Cardiac septum (tissue), 1 donor: ENCODE measurements around the gene EPB41L1. TPM values are rescaled to one million over a fixed set of nuclear protein-coding genes. Genes with fewer than 3 reads are reported as not detected.

Experiments used
- DNase-seq: peaks from one replicate; pipeline ENCODE4 v3.0.0-alpha.2; 2020; ENCODE audit warnings: low spot score
- intact Hi-C: fragments of 100-400 bp; cut with DNase I; formaldehyde crosslinking; loops from one replicate; pipeline ENCODE4 v1.14.0; 2022
- total RNA-seq: library from RNA; stranded (reverse); fragmentation: NEBNext Ultra II Directional; extraction: Animal tissue kit (Norgen Biotek cat#: 25700); gene quantifications from one replicate; pipeline ENCODE4 v1.2.1, GENCODE V29; 2021
- donor health status: DM: no; HTN: no; CAD: no.

Gene EPB41L1
- total RNA-seq, 1 donor from 2014 or later = 21.8 TPM

DNA sequence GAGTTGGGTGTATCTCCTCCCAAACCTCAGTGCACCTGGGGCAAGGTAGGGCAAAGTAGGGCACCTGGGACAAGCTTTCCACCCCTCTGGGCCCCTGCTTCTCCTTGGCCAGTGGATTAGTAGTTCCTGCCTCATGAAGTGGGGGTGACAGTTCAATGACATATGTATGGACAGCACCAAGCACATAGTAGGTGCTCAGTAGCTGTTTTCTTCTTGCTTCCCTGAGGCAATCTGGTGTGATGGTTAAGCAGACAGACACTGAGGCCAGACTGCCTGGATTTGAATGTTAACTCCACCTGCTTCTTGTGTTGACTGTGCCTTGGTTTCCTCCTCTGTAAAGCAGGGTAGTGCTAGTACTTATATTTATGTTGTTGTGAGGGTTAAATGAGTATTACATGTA, 25.8 kb downstream of the EPB41L1 start:
- intact Hi-C loops = no loop called here
- no peak for DNase-seq

DNA sequence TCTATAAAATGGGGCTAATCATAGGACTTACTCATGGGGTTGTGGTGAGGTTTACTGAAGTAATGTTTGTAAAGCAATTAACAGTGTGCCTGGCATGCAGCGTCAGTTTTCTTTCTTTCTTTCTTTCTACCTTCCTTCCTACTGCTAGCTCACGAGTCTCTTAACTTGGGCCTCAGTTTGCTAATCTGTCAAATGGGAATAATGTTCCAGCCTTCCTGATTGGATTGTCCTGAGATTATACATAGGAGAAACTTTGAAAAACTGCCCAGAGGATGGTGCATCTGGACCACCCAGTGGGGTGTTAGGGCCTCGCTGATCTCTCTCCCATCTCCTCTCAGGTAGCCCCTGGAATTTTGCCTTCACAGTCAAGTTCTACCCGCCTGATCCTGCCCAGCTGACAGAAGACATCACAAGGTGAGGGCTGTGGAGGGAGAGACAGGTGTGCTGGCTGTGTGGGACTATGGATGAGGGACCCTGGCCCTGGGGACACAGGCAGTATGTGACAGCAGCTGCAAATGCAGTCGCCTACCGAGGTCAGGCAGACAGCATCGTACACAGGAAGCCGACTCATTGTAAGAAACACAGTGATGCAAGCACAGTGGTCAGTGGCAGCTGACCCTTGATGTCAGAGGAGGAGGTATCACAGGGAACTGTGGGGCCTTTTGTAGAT, 27.5 kb downstream of the EPB41L1 start:
- no peak for DNase-seq
- intact Hi-C loops = no loop called here

DNA sequence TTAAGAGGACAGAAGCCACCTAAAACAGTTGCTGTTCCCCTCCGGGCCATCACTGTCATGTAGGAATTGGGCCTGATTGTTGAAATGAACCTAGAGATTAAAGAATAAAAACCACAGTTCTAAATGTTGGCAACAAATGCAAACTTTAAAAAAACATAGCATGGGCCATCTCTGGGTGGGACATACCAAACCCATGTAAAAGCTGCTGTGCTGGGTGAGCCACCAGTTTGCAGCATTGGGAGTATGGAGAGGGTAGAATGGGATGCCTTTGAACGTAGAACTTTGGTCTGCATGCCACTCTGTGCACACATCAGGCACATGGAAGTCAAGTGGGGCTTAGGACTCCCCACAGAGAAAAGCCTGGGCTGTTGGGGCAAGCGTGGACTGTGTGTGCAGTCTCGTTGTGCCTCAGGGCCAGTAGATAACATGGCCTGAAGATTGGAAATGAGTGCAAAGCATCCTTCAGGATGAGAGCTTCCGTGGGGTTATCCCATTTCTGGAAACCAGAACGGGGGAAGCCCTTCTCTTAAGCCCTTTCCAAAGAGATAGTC, 28.1 kb downstream of the EPB41L1 start:
- DNase-seq = no peak
- intact Hi-C loops = no loop called here

DNA sequence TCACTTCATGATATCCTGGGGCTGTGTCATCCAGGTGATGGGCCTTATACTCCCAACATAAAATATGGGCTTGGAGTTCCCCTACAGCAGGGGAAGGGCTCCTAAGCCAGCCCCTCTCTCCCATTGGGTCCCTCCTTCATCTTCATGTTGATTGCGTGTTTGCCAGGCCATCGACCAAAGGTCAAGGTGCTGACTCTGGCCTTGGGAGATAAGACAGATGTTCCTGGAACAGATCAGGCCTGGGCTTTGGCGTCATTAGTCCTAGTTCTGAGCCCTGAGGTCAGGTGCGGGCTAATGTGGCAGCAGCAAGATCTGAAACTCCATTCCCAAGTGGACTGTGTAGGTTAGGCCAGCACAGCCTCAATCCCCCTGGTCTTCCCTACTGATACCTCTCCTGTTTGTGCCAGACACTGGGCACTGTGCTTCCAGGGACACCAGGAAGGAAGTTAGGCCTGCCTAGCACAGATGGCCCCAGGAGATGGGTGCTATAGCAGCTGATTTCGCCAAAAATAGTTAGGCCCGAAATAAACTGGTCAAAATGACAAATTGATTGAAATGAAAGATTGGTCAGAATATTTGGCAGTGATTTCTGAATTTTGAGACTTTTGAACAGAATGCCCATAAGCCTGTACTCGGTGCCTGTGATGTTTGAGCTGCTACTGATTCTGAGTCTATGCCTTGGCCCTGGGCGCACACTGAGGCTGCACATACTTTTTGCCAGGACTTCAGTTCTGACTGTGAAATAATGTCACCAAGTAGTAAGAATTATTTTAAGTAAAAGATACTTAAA, 28.8 kb downstream of the EPB41L1 start:
- DNase-seq = no peak
- intact Hi-C loops = no loop called here

DNA sequence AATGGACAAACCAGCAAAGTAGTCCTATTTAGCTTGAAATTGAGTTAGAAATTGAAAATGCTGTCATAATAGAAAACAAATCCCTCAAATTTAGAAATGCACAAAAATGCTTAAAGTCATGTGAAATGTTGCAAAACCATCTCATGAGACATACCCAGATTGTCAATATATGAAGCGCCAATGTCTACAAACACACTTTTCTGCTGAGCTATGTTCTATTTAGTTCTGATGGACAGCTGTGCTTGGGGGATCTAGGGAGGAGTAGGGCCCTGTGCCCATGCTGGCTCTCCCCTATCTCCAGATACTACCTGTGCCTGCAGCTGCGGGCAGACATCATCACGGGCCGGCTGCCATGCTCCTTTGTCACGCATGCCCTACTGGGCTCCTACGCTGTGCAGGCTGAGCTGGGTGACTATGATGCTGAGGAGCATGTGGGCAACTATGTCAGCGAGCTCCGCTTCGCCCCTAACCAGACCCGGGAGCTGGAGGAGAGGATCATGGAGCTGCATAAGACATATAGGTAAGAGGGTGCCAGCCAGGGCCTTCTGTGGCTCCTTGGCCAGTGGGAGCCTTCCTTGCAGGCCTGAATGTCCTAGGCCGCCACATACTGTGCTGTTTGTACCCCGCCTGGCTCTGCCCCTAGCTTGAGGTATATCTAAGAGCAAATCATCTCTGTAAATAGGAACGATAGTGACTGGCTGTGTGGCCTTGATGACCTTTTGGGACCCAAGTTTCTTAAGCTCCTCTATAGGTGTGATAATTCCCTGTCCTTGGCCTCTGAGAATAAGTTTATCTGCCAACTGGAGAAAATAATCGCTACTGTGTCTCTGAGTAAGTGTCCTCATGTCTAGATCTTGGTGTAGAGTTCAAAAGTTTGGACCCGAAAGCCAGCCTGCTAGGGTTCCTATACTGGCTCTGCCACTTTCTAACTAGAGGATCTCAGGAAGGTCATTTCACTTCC, 30.6 kb downstream of the EPB41L1 start:
- no peak for DNase-seq
- intact Hi-C loops = no loop called here

DNA sequence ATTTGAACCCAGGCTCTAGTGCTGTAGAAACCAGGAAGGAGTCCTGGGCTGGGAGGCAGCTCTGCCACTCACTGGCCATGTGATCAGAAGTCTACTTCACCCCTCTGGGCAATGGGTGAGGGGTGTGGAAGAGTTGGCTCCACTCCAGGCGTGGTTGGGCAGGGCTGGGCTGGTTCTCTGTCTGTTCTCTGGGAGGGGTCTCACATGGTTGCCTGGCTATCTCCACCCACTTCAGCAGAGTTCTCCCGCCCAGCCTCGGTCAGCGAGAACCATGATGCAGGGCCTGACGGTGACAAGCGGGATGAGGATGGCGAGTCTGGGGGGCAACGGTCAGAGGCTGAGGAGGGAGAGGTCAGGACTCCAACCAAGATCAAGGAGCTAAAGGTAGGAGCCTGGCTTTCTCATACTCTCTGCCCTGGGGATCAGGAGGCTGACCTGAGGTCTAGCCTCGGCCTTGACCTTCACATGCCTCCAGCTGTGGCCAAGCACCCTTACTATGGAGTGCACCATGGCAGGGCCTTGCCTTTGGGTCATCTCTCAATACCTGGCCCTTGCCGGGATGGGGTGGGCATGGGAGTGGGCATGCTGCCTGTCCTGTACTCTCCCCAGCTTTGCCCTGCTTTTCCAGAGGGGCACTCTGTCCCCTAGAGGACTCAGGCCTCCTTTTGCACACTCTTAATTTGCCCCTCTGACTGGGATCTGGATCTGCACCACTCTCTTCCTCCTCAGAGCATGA, 39.6 kb downstream of the EPB41L1 start:
- intact Hi-C loops = no loop called here
- DNase-seq = no peak

DNA sequence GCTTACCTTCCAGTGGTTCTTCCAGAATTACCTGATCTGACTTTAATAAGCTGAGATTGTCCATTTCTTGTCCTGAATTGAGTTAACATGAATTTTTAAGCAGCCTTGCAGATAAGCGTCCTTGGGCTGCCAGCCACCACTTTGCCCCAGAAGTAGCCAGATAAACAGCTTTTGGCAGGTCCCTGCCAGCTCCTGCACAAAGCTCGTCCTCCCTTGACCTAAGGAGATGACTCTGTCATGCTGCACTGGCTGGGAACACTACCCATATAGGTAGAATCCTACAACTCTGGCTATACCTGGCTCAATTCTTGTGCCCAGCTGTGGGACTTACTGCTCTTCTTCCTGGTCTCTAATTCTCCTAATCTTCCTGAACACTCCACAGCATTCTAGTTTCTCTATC, 42.1 kb downstream of the EPB41L1 start:
- no peak for DNase-seq
- intact Hi-C loops = loop anchor here (5.0 kb wide), 1 partner anchor 54 kb away; no protein-coding TSS in a partner anchor

DNA sequence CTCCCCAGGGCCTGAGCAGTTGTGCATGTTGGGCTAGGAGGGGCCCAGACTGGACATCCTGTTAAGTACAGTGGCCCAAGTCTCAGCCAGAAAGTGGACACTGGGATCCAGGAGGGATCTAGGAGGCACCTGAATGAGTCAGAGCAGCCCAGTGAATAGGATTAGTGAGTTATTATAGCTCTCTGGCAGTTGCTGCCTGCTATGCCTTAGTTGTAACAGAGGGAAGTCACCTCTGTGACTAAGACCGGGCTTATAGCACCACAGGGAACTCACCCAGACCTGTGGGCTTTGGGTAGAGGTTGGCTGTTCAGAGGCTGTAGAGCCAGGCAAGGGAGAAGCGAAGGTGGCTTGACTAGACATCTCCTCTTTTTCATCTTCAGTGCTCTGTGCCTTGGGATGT, 42.7 kb downstream of the EPB41L1 start:
- intact Hi-C loops = loop anchor here (5.0 kb wide), 1 partner anchor 55 kb away; no protein-coding TSS in a partner anchor
- no peak for DNase-seq

DNA sequence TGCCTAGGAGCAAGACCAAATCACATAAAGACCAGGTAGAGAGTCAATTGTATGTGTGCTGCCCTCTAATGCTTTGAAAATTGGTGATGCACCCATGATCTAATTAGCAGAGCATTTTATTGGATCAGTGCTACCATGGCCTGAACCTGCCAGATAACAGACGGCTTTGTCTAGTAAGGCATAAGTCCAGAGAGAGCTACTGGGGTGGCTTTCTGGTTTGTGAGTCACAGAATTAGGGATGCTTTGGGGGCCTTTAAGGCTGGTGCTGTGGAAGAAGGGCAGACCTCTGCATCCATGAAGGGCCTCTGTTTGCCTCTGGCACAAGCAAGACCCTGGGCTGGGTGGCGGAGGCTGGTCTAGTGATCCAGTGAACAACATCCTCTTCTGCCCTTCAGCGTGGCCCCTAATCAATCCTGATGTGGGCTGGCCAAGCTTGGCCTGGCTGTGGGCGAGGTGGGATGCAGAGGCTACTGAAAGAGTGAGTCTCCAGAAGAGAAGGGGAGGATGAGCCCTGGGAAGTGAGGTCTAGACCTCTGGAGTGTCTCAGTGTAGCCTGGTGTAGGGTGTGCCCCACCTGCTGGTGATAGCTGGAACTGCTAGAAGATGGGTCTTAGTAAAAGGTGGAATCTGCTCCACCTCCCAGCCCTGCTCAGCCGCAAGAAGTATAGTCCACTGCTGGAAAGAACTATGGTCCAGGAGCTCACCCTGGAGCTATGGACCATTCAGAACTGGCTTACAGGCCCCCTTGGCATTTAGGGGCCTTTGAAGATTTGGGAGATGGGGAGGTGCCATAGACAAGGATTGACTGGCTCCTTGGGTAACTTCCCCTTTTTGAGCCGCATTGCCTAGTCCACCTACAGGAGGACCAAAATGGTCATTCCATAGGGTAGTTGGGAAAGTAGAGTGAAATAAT, 45.1 kb downstream of the EPB41L1 start:
- intact Hi-C loops = loop anchor here (1.0 to 5.0 kb wide), 4 partner anchors 43 to 243 kb away; no protein-coding TSS in a partner anchor
- DNase-seq = peak; percentile 84

DNA sequence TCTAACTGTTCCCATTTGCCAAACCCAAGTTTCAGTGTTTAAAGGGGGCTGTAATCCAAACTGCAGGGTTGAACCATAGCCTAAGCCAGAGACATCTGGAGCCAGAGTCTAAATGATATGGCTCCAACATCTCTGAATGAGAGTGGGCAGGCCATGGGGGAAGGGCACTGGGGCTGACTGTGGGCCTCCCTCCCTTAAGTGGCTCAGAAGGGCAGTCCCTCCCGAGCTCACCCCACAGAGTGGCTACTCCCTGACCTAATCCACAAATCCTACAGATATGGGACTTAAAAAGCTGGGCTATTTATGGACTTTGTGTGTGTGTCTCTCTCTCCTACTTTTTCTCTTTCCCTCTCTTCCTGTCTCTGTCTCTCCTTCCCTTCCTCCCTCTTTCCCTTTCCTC, 45.9 kb downstream of the EPB41L1 start:
- no peak for DNase-seq
- intact Hi-C loops = loop anchor here (2.0 to 5.0 kb wide), 2 partner anchors 206 to 242 kb away; no protein-coding TSS in a partner anchor

DNA sequence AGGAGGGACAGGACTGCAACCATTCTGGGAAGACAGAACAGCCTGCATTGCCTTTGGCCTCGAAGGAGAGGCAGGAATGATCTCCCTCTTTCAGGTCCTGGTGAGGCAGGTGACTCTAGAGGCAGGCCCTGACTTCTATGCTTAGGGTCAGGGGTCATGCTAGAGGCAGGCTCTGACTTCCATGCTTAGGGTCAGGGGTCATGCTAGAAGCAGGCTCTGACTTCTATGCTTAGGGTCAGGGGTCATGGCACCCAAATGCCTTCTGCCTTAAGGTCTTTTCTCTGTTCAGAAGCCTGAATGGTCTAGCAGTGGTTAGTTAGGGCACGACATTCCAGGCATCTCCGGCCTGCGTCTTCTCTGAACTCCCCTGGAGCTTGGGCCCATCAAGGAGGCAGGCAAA, 46.7 kb downstream of the EPB41L1 start:
- DNase-seq = no peak
- intact Hi-C loops = loop anchor here (2.0 to 5.0 kb wide), 2 partner anchors 206 to 241 kb away; no protein-coding TSS in a partner anchor

DNA sequence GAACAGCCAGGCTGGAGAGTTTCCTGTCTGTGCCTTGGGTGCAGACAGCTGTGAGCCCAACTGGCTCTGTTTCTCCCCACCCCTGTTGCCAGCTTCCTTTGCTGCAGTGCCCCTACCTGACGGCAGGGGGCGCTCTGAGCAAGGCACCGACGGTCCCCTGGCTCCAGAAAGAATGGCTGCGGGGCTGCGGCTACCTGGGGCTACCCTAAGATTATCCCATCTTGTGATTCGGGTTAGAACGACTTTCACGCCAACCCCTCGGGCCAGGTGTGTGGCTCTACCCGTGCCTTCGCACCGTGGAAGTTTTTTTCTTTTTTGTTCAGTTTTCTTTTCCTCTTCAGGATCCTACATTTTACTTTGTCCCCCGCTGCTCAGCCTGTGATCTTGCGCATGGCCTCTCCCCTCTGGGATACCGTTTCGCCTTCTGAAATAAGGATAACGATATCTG, 48.4 kb downstream of the EPB41L1 start:
- intact Hi-C loops = loop anchor here (5.0 kb wide), 1 partner anchor 239 kb away; no protein-coding TSS in a partner anchor
- peak; percentile 88 for DNase-seq

DNA sequence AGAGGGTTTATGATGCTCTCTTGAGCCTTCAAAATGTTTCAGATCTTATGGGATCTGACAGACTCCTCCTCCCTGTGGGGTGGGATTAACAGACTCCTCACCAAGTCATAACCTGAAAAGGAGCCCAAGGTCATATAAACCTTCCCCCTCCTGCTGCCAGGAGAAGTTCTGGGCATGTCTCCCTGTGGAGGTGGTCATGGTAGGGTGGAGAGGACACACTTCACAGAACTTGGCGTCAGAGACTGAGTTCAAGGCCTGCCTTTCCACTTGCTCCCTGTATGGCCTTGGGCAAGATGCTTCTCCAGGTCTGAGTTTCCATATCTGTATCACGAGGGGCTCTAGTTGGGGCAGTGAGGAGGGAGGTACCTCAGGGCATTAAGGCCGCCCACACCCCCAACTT, 49.3 kb downstream of the EPB41L1 start:
- DNase-seq = no peak
- intact Hi-C loops = loop anchor here (5.0 kb wide), 1 partner anchor 238 kb away; no protein-coding TSS in a partner anchor

DNA sequence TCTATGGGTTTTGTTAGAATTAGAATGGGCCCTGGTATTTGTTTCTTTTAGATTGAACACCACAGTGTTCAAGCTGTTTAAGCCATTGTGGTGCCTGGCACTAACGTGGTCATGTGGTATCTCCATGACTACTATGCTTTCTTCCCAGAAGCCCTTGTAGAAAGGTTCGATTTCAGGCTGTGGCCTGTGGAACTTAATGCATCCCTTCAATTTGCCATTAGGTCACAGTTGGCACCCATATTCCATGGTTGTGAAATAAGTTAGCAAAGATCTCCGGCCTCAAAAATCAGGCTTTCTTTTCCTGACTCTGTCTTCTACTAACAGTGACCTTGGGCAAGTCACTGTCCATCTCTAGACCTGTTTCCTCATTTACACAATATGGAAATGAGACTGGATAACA, 50.5 kb downstream of the EPB41L1 start:
- intact Hi-C loops = no loop called here
- DNase-seq = no peak

DNA sequence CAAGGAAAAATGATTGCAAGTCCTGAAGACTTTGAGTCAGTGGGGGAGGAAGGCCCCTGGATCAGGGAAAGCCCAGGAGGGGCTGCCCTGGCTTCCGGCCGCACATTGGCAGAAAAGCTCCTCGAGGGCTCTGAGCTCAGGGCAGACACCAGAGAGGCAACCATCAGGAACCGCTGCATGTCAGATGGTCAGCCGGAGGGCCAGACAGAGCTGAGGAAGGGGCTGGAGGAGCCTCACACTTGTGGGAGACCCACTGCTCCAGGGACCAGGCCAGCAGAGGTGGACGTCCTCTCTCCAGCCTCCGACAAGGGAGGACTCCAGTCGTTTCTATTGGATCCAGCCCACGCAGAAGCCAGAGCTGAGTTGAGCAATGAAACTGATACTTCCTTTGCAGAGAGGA, 51.5 kb downstream of the EPB41L1 start:
- intact Hi-C loops = no loop called here

DNA sequence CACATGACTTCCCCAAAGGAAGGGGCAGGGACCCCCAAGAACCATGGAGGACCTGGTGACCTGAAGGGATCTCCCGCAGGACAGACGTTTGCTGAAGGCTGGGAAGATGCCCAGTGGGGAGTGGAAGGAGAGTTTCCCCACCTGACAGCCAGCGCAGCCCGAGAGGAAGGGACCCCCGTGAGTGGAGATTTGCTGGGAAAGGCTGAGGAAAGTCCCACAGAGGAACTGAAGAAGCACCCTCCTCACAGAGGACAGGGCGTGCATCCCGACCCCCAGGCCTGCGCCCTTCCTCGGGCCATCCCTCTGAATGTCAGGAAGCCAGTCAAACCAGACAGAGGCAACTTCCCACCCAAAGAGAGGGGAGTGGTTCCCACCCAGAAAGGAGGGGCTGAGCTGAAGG, 52.1 kb downstream of the EPB41L1 start:
- DNase-seq = no peak
- intact Hi-C loops = no loop called here

More for the DNA sequence above, 51.5 kb downstream of the EPB41L1 start:
- DNase-seq = no peak

DNA sequence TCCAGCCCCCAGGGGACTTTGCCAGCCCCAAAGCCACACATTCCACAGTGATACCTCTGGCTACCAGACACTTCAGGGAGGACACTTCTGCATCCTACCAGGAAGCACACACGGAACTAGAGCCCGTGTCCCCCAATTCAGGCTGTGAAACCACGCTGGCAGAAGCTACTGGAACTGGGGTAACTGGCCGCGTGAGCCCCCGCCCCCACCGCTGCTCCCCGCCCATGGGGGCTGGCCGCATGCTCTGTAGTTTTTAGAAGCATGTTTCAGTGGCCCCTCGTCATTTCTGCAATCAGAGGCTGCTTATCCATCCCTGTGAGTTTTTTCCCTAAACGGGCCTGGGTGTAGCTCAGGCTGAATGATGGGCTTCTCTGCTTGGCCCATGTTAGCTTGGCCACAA, 53.1 kb downstream of the EPB41L1 start:
- DNase-seq = no peak
- intact Hi-C loops = no loop called here

DNA sequence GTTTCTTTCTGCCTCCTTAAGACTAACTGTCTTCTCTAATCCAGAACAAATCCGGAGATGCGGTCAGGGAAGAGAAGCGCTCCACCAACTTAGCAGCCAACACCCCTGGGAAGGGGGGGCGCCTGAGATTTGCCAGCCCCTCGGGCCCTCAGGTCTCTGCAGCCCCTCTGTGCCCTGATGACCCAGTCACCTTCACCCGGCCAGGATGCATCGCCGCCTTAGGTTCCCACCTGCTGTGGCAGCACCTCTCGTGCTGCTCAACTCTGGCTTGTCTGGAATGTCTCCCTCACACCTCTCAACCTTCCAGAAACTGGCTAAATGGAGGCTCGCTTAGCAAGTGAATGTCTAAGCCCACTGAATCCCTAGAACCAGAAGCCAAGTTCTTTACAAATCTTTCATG, 53.7 kb downstream of the EPB41L1 start:
- intact Hi-C loops = no loop called here
- no peak for DNase-seq
